PFSK-1 (cell line): ENCODE results near the gene SAFB.
A peak's percentile ranks its signal among the peaks of the same experiment; 100 is the strongest.

ENCODE experiments used
- FOXP2 ChIP-seq: optimal IDR thresholded peaks from 2 replicates; pipeline ENCODE3; 2011; ENCODE audit warnings: borderline replicate concordance, control low read depth, inconsistent platforms; ENCODE audit not compliant: insufficient read depth; ENCODE audit errors: extremely low read length, extremely low read depth
- POLR2AphosphoS5 ChIP-seq: IDR thresholded peaks from 2 replicates; pipeline ENCODE4 v1.6.1; 2012; ENCODE audit warnings: low read depth, mild to moderate bottlenecking, control low read depth, low read length, moderate library complexity
- SIN3A ChIP-seq: IDR thresholded peaks from 2 replicates; pipeline ENCODE4 v1.6.1; 2012; ENCODE audit warnings: mild to moderate bottlenecking, low read length, moderate library complexity, borderline replicate concordance; ENCODE audit not compliant: insufficient read depth
- TAF1 ChIP-seq: IDR thresholded peaks from 2 replicates; pipeline ENCODE4 v1.6.1; 2012; ENCODE audit warnings: low read length, control low read depth, borderline replicate concordance; ENCODE audit not compliant: insufficient read depth
- TF ChIP-seq, protein P1 (sequence below), 2 experiments: IDR thresholded peaks; 2 replicates each; pipeline versions ENCODE4 v1.6.1 to v1.8.0; 2011 to 2012; ENCODE audit warnings: low read depth in 2 of 2, low read length in 2 of 2, control low read depth in 1 of 2, inconsistent platforms in 1 of 2, mild to moderate bottlenecking in 1 of 2, moderate library complexity in 1 of 2; ENCODE audit not compliant: insufficient read depth in 1 of 2

The SAFB gene

DNA sequence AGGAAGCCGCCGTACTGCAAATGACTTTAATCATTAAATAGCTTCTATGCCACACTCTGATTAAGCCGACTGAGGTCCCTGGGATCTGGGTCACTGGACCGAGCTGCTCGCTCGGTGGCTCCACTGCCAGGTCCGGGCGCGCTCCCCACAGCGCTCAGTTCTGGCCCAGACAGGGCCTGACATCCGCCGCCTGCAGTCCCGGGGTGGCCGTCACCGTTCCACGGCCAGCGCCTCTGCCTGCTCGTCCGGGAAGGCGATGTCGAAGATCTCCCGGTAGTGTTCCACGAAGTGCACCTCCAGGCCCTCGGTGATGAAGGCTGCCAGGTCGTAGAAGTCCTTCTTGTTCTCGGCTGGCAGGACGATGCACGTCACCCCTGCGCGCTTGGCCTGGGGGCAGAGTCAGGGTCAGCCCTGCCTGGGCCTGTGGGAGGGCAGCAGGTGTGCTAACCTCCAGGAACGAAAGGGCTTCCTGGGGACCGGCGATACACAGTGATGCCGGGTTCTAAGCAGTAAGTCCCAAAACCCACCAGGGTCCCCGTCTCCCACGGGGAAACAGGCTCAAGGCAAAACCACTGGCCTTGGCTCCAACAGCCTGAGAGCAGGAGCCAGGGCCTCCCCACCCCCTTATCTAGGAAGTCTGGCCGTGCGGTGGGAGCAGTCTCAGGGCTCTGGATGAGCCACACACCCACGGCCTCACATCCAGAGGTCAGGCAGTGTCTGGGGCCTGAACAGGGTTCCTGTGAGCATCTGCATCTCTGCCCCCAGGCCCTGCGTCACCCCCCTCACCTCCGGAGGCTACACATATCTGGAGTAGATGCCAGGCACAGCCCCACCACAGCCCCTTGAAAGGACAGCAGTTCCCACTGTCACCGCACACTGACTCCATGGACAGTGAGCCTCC, 69.2 kb downstream of the SAFB start:
- TF ChIP-seq POLR2AphosphoS5 (peak; percentile 57; the same call in 1 of the 2 replicates), TAF1 (peak; percentile 26; the same call in 1 of the 2 replicates), SIN3A (0 out of 2 replicates have a peak, but pooled peaks have one; percentile 28), FOXP2 (no peak)
- TF ChIP-seq, protein P1, sequence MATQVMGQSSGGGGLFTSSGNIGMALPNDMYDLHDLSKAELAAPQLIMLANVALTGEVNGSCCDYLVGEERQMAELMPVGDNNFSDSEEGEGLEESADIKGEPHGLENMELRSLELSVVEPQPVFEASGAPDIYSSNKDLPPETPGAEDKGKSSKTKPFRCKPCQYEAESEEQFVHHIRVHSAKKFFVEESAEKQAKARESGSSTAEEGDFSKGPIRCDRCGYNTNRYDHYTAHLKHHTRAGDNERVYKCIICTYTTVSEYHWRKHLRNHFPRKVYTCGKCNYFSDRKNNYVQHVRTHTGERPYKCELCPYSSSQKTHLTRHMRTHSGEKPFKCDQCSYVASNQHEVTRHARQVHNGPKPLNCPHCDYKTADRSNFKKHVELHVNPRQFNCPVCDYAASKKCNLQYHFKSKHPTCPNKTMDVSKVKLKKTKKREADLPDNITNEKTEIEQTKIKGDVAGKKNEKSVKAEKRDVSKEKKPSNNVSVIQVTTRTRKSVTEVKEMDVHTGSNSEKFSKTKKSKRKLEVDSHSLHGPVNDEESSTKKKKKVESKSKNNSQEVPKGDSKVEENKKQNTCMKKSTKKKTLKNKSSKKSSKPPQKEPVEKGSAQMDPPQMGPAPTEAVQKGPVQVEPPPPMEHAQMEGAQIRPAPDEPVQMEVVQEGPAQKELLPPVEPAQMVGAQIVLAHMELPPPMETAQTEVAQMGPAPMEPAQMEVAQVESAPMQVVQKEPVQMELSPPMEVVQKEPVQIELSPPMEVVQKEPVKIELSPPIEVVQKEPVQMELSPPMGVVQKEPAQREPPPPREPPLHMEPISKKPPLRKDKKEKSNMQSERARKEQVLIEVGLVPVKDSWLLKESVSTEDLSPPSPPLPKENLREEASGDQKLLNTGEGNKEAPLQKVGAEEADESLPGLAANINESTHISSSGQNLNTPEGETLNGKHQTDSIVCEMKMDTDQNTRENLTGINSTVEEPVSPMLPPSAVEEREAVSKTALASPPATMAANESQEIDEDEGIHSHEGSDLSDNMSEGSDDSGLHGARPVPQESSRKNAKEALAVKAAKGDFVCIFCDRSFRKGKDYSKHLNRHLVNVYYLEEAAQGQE (IDR thresholded peaks at IDR 0.05; ENCODE audit: insufficient read depth in 1 of 2, low read depth in 2 of 2, low read length in 2 of 2): no peak

DNA sequence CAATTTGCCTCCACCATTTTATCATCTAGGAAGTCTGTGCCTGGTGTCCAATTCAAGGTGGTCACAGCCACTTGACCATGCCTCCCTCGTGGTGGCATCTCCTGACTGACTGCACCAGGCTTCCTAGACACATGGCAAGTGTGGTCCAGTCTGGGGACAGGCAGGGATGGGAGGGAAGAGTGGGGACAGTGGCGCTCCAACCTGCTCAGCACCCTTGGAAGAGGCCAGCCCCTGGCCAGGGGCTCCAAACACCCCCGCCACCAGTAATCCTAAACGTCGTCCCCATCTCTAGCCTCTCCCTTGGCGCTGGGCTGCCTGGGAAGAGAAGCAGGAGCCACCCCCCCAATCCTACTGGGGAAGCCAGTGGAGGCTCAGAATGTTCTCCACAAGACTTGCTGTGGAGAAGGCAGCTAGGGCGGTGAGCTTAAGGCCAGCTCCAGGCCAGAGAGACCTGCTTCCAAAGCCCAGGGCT, 69.9 kb downstream of the SAFB start:
- TF ChIP-seq POLR2AphosphoS5: peak; percentile 46; the same call in 1 of the 2 replicates
- TF ChIP-seq FOXP2: no peak

DNA sequence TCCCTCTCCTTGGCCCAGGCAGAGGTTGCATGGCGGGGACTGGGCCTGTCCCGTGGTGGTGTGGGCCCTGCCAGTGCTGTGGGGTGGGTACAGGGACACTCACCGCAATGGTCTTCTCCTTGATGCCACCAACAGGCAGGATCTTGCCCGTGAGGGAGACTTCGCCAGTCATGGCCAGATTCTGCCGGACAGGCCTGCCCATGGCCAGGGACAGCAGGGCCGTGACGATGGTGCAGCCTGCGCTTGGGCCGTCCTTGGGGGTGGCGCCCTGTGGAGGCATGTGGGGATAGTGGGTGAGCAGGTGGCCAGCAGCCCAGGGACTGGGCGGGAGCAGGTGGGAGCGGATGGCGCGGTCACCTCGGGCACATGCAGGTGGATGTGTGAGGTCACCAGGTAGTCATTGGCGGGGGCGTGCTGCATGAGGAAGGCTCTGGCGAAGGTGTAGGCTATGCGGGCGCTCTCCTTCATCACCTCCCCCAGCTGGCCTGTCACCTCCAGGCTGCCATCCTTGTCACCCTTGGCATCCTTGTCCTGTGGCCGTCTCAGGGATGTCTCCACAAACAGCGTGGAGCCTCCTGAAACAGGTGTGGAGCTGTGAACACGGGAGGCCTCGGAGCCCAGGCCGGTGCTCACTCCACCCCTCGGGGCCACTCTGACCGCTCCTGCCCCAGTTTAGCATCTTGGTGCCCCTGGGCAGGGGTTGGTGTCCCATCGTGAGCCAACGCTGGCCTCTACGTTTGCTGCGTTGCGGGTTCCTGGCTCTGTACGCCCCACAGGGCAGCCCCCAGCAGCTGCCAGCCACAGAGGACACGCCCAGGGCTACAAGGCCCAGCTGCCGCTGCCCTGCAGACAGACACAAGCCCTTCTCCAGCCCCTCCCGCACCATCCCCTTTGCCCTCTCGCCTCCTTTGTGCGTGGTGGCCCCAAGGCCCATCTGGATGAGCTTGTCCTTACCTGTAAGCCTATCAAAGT, 70.6 kb downstream of the SAFB start:
- TF ChIP-seq, protein P1 (IDR thresholded peaks at IDR 0.05; ENCODE audit: insufficient read depth in 1 of 2, low read depth in 2 of 2, low read length in 2 of 2): no peak
- TF ChIP-seq SIN3A (no peak), FOXP2 (no peak), POLR2AphosphoS5 (peak; percentile 2), TAF1 (no peak)

DNA sequence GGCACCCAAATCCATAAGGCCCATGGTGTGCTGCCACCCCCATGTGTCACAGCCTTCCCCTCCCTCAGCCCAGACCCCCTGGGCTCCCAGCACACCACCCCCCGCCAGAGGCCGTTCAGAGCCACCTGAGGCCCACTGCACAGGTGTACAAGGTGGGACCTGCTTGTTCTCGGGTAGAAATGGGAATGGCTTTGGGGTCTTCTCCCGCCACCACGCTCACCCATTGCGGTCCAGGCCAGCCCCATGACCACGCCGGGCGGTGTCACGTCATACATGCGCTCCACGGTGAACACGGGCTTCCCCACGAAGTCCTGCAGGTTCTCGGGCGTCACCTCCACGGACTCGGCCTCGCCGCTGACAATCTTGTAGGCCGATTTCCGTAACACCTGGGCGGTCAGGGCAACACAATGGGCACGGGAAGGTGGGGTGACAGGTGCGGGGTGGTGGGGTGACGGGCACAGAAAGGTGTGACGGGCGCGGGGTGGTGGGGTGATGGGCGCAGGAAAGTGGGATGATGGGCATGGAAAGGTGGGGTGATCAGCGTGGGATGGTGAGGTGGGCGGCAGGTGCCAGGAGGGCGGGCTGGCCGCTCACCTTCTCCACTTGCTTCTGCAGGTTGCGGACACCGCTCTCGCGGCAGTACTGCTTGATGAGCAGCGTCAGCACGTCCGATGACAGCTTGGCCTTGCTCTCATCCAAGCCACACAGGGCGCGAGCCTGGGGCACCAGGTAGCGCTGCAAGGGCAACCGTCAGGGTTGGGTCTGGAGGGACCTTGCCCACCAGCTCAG, 71.5 kb downstream of the SAFB start:
- 0 out of 2 replicates have a peak, but pooled peaks have one; percentile 19 for TF ChIP-seq POLR2AphosphoS5
- TF ChIP-seq SIN3A: no peak

DNA sequence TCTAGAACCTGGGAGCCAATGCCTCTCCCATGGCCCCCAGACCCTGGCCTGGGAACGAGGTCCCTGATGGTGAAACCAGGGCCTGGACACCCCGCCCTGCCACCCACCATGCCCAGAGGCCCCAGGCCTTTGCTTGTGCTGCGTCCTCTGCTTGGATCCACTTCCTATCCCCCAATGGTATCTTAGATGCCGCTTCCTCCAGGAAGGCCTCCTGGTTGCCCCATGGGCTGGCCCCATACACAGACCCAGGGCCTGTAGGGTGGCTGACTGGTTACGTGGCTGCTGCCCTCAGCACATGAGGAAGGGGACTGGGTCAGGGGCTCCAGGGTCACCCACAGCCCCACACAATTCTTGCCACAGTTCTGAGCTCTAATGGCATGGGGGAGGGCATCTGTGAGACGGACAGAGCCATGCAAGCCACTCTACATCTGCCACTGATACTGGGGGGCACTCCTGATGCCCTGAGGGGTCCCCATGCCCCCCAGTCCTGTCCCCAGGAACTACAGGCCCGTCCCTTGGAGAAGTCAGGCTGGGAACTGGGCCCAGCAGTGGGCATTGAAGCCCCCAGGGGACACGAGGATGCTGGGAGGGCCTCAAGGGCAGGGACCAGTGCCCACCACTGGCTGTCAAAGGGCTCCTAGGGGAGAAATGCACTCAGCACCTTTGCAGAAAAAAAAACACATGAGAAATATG, 72.2 kb downstream of the SAFB start:
- no peak for TF ChIP-seq TAF1
- TF ChIP-seq SIN3A: no peak
- no peak for TF ChIP-seq FOXP2
- TF ChIP-seq POLR2AphosphoS5: no peak
- TF ChIP-seq, protein P1 (IDR thresholded peaks at IDR 0.05; ENCODE audit: insufficient read depth in 1 of 2, low read depth in 2 of 2, low read length in 2 of 2): no peak
